Neural cell (in vitro differentiated cells): ENCODE data around the gene SATL1. TPM values are rescaled to one million over a fixed set of nuclear protein-coding genes. Genes with fewer than 3 reads are reported as not detected.
"Not testable (repeated sequence)": the region's sequence is repeated elsewhere in the genome, so short reads cannot be mapped to it uniquely, and the experiment has no call there.

Experiments
- H2AFZ ChIP-seq: fragments of 200-600, 300-800 bp; sonication (generic), shearing (Covaris generic); 2 replicates; pipeline ENCODE4 v1.6.0; 2014; ENCODE audit warnings: low read depth, mild to moderate bottlenecking, antibody characterized with exemption, low read length, moderate library complexity
- H3F3A ChIP-seq: fragments of 200-600 bp; shearing (Covaris generic); 2 replicates; pipeline ENCODE4 v1.6.1; 2016; ENCODE audit warnings: mild to moderate bottlenecking, moderate library complexity, mixed read lengths, antibody characterized with exemption, low read length; ENCODE audit not compliant: insufficient read depth, poor library complexity, severe bottlenecking
- H3K27ac ChIP-seq: fragments of 200-600, 300-800 bp; sonication (generic), shearing (Covaris generic); 2 replicates; pipeline ENCODE4 v1.5.1; 2014; ENCODE audit warnings: mild to moderate bottlenecking, low read length, moderate library complexity
- H3K27me3 ChIP-seq: fragments of 300-800, 200-600 bp; sonication (generic), shearing (Covaris generic); 2 replicates; pipeline ENCODE4 v1.6.0; 2014; ENCODE audit warnings: mild to moderate bottlenecking, low read depth, low read length, moderate library complexity; ENCODE audit not compliant: insufficient read depth
- H3K36me3 ChIP-seq: fragments of 300-800, 200-600 bp; sonication (generic), shearing (Covaris generic); 2 replicates; pipeline ENCODE4 v1.5.1; 2014; ENCODE audit warnings: mild to moderate bottlenecking, antibody characterized with exemption, low read length, moderate library complexity; ENCODE audit not compliant: insufficient read depth
- H3K4me2 ChIP-seq: fragments of 300-800, 200-600 bp; sonication (generic), shearing (Covaris generic); 2 replicates; pipeline ENCODE4 v1.6.0; 2014; ENCODE audit warnings: mild to moderate bottlenecking, low read length
- H3K4me3 ChIP-seq: fragments of 300-800, 200-600 bp; sonication (generic), shearing (Covaris generic); 2 replicates; pipeline ENCODE4 v1.5.1; 2014; ENCODE audit warnings: mild to moderate bottlenecking, low read length, moderate library complexity
- H3K79me2 ChIP-seq: fragments of 200-600 bp; shearing (Covaris generic); replicated peaks from 2 replicates; pipeline ENCODE4 v1.6.0; 2014; ENCODE audit warnings: mild to moderate bottlenecking, low read length, moderate library complexity; ENCODE audit not compliant: insufficient read depth
- H3K9ac ChIP-seq: fragments of 300-800, 200-600 bp; sonication (generic), shearing (Covaris generic); 2 replicates; pipeline ENCODE4 v1.6.1; 2016; ENCODE audit warnings: mild to moderate bottlenecking, low read length, mixed read lengths
- H3K9me2 ChIP-seq: fragments of 200-600 bp; shearing (Covaris generic); 2 replicates; pipeline ENCODE4 v1.6.1; 2016; ENCODE audit warnings: mild to moderate bottlenecking, low read length, mixed read lengths; ENCODE audit not compliant: insufficient read depth
- H3K9me3 ChIP-seq: fragments of 200-600, 300-800 bp; sonication (generic), shearing (Covaris generic); 2 replicates; pipeline ENCODE4 v1.6.1; 2016; ENCODE audit warnings: mild to moderate bottlenecking, mixed run types, low read length, moderate library complexity, mixed read lengths
- H4K20me1 ChIP-seq: fragments of 200-600 bp; shearing (Covaris generic); 2 replicates; pipeline ENCODE4 v1.6.1; 2016; ENCODE audit warnings: mild to moderate bottlenecking, mixed run types; ENCODE audit not compliant: insufficient read depth
- EP300 ChIP-seq: fragments of 450-650 bp; conservative IDR thresholded peaks from 2 replicates; pipeline ENCODE4 v1.6.1; 2014; ENCODE audit warnings: antibody characterized with exemption, mild to moderate bottlenecking, moderate library complexity; ENCODE audit not compliant: poor library complexity, severe bottlenecking
- EZH2 ChIP-seq: fragments of 200-600, 300-800 bp; shearing (Covaris generic), sonication (generic); IDR thresholded peaks from 2 replicates; pipeline ENCODE4 v1.6.1; 2014; ENCODE audit warnings: antibody characterized with exemption, low read length, borderline replicate concordance, mild to moderate bottlenecking; ENCODE audit not compliant: insufficient read depth, poor library complexity, severe bottlenecking
- MXI1 ChIP-seq: fragments of 450-650 bp; conservative IDR thresholded peaks from 2 replicates; pipeline ENCODE4 v1.6.1; 2014; ENCODE audit warnings: antibody characterized with exemption, mild to moderate bottlenecking; ENCODE audit not compliant: poor library complexity, severe bottlenecking
- POLR2AphosphoS5 ChIP-seq: IDR thresholded peaks from 2 replicates; pipeline ENCODE4 v1.6.1; 2012
- RAD21 ChIP-seq: fragments of 450-650 bp; conservative IDR thresholded peaks from 2 replicates; pipeline ENCODE4 v1.6.1; 2014; ENCODE audit warnings: antibody characterized with exemption, mild to moderate bottlenecking, moderate library complexity
- SMC3 ChIP-seq: fragments of 450-650 bp; conservative IDR thresholded peaks from 2 replicates; pipeline ENCODE4 v1.6.1; 2014; ENCODE audit warnings: antibody characterized with exemption, mild to moderate bottlenecking, moderate library complexity; ENCODE audit not compliant: poor library complexity
- TAF1 ChIP-seq: IDR thresholded peaks from 2 replicates; pipeline ENCODE4 v1.6.1; 2012; ENCODE audit warnings: low read depth
- polyA plus RNA-seq: library from polyadenylated mRNA; depleted of rRNA; stranded (reverse); fragments of >200 nt; gene quantifications from 2 replicates; pipeline ENCODE4 v1.2.3, GENCODE V29; 2014
- TF ChIP-seq, protein P1 (sequence below): IDR thresholded peaks from 2 replicates; pipeline ENCODE4 v1.6.1; 2012; ENCODE audit warnings: borderline replicate concordance
- TF ChIP-seq, protein P2 (sequence below): fragments of 450-650 bp; IDR thresholded peaks from 2 replicates; pipeline ENCODE4 v1.5.1; 2014; ENCODE audit warnings: antibody characterized with exemption, mild to moderate bottlenecking, moderate library complexity; ENCODE audit not compliant: poor library complexity, severe bottlenecking

Gene SATL1
- polyA plus RNA-seq, 1 donor from 2014 or later: 2.6 TPM

DNA sequence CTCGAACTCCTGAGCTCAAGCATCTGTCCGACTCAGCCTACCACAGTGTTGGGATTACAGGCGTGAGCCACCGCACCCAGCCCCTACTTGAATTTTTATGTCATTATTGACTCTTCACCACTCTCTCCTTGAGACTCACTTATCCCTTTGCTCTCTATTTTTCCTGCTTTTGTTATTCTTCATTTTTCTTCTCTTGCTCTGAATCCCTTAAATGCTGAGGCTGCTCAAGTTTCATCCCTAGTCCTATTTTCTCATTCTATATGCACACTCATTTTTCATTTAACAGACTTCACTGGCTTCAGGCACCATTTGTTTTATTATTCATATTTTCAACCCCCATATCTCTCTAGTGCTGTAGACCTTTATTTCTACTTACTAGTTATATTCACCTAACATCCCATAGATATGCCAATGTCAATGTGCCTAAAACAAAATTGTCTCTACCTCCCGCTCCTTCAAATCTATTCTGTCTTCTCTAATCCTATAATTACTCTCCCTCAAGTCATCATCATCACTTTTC, 154.2 kb downstream of the SATL1 start:
- no peaks in the 10 kb centered on the region for H3K9me3 ChIP-seq

DNA sequence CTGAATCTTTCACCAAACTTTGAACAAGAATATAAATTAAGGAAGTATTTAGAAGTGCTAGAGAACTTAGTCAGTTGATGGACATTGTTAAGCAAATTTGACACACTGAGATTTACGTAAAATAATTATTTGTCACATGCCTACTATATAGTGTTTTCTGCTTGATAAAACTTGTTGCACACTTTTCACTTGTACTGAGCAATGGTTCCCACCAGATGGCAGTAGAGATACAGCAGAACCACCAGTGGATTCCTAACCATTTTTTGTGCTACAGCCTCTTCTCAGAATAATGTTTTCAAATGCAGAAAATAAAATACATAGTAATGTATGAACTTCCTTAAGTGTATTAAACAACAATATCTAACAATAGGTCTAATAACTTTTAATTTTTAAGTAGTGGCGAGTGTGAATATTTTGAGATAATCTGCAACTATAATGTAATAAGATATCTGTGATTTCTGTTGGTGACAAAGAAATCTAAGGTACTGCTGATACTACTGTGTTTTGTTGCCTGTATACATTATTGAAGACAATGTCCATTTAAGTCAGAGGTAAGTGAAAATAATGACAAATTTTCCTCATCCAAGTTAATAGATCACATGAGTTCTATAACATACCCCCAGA, 158.7 kb downstream of the SATL1 start:
- H4K20me1 ChIP-seq: no peaks in the 10 kb centered on the region
- no peaks in the 10 kb centered on the region for H3F3A ChIP-seq
- H3K9ac ChIP-seq: no peak overlapping the region
- TF ChIP-seq, protein P1, sequence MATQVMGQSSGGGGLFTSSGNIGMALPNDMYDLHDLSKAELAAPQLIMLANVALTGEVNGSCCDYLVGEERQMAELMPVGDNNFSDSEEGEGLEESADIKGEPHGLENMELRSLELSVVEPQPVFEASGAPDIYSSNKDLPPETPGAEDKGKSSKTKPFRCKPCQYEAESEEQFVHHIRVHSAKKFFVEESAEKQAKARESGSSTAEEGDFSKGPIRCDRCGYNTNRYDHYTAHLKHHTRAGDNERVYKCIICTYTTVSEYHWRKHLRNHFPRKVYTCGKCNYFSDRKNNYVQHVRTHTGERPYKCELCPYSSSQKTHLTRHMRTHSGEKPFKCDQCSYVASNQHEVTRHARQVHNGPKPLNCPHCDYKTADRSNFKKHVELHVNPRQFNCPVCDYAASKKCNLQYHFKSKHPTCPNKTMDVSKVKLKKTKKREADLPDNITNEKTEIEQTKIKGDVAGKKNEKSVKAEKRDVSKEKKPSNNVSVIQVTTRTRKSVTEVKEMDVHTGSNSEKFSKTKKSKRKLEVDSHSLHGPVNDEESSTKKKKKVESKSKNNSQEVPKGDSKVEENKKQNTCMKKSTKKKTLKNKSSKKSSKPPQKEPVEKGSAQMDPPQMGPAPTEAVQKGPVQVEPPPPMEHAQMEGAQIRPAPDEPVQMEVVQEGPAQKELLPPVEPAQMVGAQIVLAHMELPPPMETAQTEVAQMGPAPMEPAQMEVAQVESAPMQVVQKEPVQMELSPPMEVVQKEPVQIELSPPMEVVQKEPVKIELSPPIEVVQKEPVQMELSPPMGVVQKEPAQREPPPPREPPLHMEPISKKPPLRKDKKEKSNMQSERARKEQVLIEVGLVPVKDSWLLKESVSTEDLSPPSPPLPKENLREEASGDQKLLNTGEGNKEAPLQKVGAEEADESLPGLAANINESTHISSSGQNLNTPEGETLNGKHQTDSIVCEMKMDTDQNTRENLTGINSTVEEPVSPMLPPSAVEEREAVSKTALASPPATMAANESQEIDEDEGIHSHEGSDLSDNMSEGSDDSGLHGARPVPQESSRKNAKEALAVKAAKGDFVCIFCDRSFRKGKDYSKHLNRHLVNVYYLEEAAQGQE: no peak
- TF ChIP-seq POLR2AphosphoS5 (no peak), RAD21 (peak; percentile 69), TAF1 (no peak), EP300 (no peak), EZH2 (no peak), SMC3 (peak; percentile 67), MXI1 (no peak)
- TF ChIP-seq, protein P2, sequence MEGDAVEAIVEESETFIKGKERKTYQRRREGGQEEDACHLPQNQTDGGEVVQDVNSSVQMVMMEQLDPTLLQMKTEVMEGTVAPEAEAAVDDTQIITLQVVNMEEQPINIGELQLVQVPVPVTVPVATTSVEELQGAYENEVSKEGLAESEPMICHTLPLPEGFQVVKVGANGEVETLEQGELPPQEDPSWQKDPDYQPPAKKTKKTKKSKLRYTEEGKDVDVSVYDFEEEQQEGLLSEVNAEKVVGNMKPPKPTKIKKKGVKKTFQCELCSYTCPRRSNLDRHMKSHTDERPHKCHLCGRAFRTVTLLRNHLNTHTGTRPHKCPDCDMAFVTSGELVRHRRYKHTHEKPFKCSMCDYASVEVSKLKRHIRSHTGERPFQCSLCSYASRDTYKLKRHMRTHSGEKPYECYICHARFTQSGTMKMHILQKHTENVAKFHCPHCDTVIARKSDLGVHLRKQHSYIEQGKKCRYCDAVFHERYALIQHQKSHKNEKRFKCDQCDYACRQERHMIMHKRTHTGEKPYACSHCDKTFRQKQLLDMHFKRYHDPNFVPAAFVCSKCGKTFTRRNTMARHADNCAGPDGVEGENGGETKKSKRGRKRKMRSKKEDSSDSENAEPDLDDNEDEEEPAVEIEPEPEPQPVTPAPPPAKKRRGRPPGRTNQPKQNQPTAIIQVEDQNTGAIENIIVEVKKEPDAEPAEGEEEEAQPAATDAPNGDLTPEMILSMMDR: peak; percentile 69
- no peak overlapping the region for H3K27ac ChIP-seq
- no peaks in the 10 kb centered on the region for H3K9me2 ChIP-seq
- H3K36me3 ChIP-seq: no peaks in the 10 kb centered on the region
- H2AFZ ChIP-seq: no peak overlapping the region
- H3K9me3 ChIP-seq: no peaks in the 10 kb centered on the region
- no peak overlapping the region for H3K4me2 ChIP-seq
- H3K4me3 ChIP-seq: no peak overlapping the region
- no peaks in the 10 kb centered on the region for H3K27me3 ChIP-seq
- H3K79me2 ChIP-seq: no peaks in the 10 kb centered on the region

More for the DNA sequence above, 154.2 kb downstream of the SATL1 start:
- no peak overlapping the region for H3K4me3 ChIP-seq
- no peaks in the 10 kb centered on the region for H3K79me2 ChIP-seq
- no peaks in the 10 kb centered on the region for H4K20me1 ChIP-seq
- no peaks in the 10 kb centered on the region for H3K36me3 ChIP-seq
- H3K27me3 ChIP-seq: no peaks in the 10 kb centered on the region
- no peaks in the 10 kb centered on the region for H3K9me2 ChIP-seq
- no peak overlapping the region for H3K4me2 ChIP-seq
- H3F3A ChIP-seq: no peaks in the 10 kb centered on the region
- H3K9ac ChIP-seq: no peak overlapping the region
- H3K27ac ChIP-seq: no peak overlapping the region
- TF ChIP-seq, protein P2: no peak
- TF ChIP-seq MXI1 (no peak), EP300 (no peak), SMC3 (no peak), EZH2 (no peak), RAD21 (no peak), POLR2AphosphoS5 (no peak), TAF1 (no peak)
- TF ChIP-seq, protein P1: no peak
- H2AFZ ChIP-seq: no peak overlapping the region

DNA sequence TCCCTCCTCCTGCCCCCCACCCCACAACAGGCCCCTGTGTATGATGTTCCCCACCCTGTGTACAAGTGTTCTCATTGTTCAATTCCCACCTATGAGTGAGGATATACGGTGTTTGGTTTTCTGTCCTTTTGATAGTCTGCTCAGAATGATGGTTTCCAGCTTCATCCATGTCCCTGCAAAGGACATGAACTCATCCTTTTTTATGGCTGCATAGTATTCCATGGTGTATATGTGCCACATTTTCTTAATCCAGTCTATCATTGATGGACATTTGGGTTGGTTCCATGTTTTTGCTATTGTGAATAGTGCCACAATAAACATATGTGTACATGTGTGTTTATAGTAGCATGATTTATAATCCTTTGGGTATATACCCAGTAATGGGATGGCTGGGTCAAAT, 166.3 kb downstream of the SATL1 start:
- not testable (repeated sequence) for H3K9me2 ChIP-seq, H4K20me1 ChIP-seq, H3K9me3 ChIP-seq, H2AFZ ChIP-seq, H3K79me2 ChIP-seq, H3F3A ChIP-seq, H3K27ac ChIP-seq, H3K9ac ChIP-seq, H3K4me2 ChIP-seq, H3K36me3 ChIP-seq, H3K27me3 ChIP-seq, H3K4me3 ChIP-seq
